Keratinocyte (primary cell): ENCODE data around the gene EPHB2. TPM values are rescaled to one million over a fixed set of nuclear protein-coding genes. Genes with fewer than 3 reads are reported as not detected.

Experiments used
- DNase-seq: peaks from one replicate; pipeline ENCODE4 v3.0.0-alpha.2; 2011; ENCODE audit warnings: low read depth, missing footprints, low spot score
- FAIRE-seq: peaks from 2 replicates; lab custom pipeline; 2011; peaks lifted over from hg19 to GRCh38; lab: Jason Lieb, UNC
- H2AFZ ChIP-seq: 2 replicates; pipeline ENCODE4 v1.6.0; 2012; ENCODE audit warnings: low read length, control low read depth, inconsistent platforms; ENCODE audit not compliant: control insufficient read depth
- H3K27ac ChIP-seq: 2 replicates; pipeline ENCODE4 v1.5.1; 2011; ENCODE audit warnings: low read length; ENCODE audit not compliant: control insufficient read depth, insufficient read depth
- H3K27me3 ChIP-seq: 3 replicates; pipeline ENCODE4 v1.6.0; 2011; ENCODE audit warnings: low read length; ENCODE audit not compliant: control insufficient read depth, insufficient read depth; ENCODE audit errors: extremely low read depth
- H3K36me3 ChIP-seq, 2 experiments: 2 replicates in 1 of 2; 3 replicates in 1 of 2; pipeline ENCODE4 v1.5.1; 2011; ENCODE audit warnings: low read length in 2 of 2, mild to moderate bottlenecking in 1 of 2; ENCODE audit not compliant: control insufficient read depth in 2 of 2, insufficient read depth in 2 of 2; ENCODE audit errors: extremely low read depth in 1 of 2
- H3K4me1 ChIP-seq: 3 replicates; pipeline ENCODE4 v1.5.1; 2011; ENCODE audit warnings: low read length; ENCODE audit not compliant: control insufficient read depth, insufficient read depth; ENCODE audit errors: extremely low read depth
- H3K4me2 ChIP-seq: 3 replicates; pipeline ENCODE4 v1.6.0; 2011; ENCODE audit warnings: low read depth, low read length; ENCODE audit not compliant: control insufficient read depth, insufficient read depth; ENCODE audit errors: extremely low read depth
- H3K4me3 ChIP-seq, 3 experiments: fragments of 200-600 bp in 1 of 3; sonication (generic) in 1 of 3; 2 replicates in 2 of 3; 3 replicates in 1 of 3; pipeline ENCODE4 v1.5.1; 2011 to 2016; ENCODE audit warnings: low read length in 3 of 3, mild to moderate bottlenecking in 3 of 3, control low read depth in 2 of 3, inconsistent platforms in 1 of 3, low read depth in 1 of 3, mixed read lengths in 1 of 3, mixed run types in 1 of 3, moderate library complexity in 1 of 3; ENCODE audit not compliant: control insufficient read depth in 2 of 3, insufficient read depth in 2 of 3; ENCODE audit errors: extremely low read depth in 1 of 3
- H3K79me2 ChIP-seq: 2 replicates; pipeline ENCODE4 v1.6.0; 2012; ENCODE audit warnings: low read length; ENCODE audit not compliant: control insufficient read depth, insufficient read depth
- H3K9ac ChIP-seq: 3 replicates; pipeline ENCODE4 v1.6.0; 2011; ENCODE audit warnings: low read length; ENCODE audit not compliant: control insufficient read depth, insufficient read depth; ENCODE audit errors: extremely low read depth
- H3K9me1 ChIP-seq: 3 replicates; pipeline ENCODE4 v1.6.0; 2011; ENCODE audit warnings: low read length; ENCODE audit not compliant: control insufficient read depth, insufficient read depth; ENCODE audit errors: extremely low read depth
- H3K9me3 ChIP-seq: 2 replicates; pipeline ENCODE4 v1.5.1; 2012; ENCODE audit warnings: low read depth, low read length; ENCODE audit not compliant: control insufficient read depth
- H4K20me1 ChIP-seq: 3 replicates; pipeline ENCODE4 v1.6.0; 2011; ENCODE audit warnings: low read length; ENCODE audit not compliant: control insufficient read depth, insufficient read depth; ENCODE audit errors: extremely low read depth
- CTCF ChIP-seq, 3 experiments: IDR thresholded peaks in 1 of 3; conservative IDR thresholded peaks in 1 of 3; optimal IDR thresholded peaks in 1 of 3; 2 replicates in 2 of 3; 3 replicates in 1 of 3; pipeline versions ENCODE3 to v1.5.1; 2011; ENCODE audit warnings: low read length in 3 of 3, mild to moderate bottlenecking in 3 of 3, moderate library complexity in 2 of 3, control low read depth in 1 of 3, inconsistent platforms in 1 of 3; ENCODE audit not compliant: insufficient read depth in 2 of 3; ENCODE audit errors: extremely low read depth in 1 of 3
- EZH2 ChIP-seq: IDR thresholded peaks from one replicate; pipeline ENCODE4 v1.6.1; 2012; ENCODE audit warnings: inconsistent platforms, mild to moderate bottlenecking, low read length, moderate library complexity
- dilution Hi-C: fragments of 300-500 bp; cut with MboI; formaldehyde crosslinking; loops from one replicate; pipeline ENCODE4 v1.7.0; 2020; ENCODE audit warnings: low sequenced_read_pairs; ENCODE audit not compliant: extremely low pct_ligation_motif_present
- polyA plus RNA-seq, 5 experiments: library from polyadenylated mRNA; depleted of rRNA in 3 of 5; stranded (reverse) in 3 of 5; stranded (forward) in 1 of 5; unstranded in 1 of 5; fragments of >200 nt; gene quantifications; 1 replicate in 1 of 5; 2 replicates in 3 of 5; 3 replicates in 1 of 5; pipeline versions ENCODE4 v1.2.1 to v1.2.3, GENCODE V29; 2011 to 2012; ENCODE audit warnings: missing spikeins in 2 of 5, low read depth in 1 of 5, low replicate concordance in 1 of 5

EPHB2 gene
- polyA plus RNA-seq, 1 donor (not counting 4 experiments of a cell fraction or from before 2014, with no cell fraction given): 0.10 TPM

- FAIRE-seq (no peak), DNase-seq (no peak)
- no peaks in the 10 kb centered on the region for H3K9me1 ChIP-seq
- no peaks in the 10 kb centered on the region for H3K9me3 ChIP-seq
- H3K4me2 ChIP-seq: no peak overlapping the region
- dilution Hi-C loops: no loop called here
- H2AFZ ChIP-seq: no peak overlapping the region
- no peaks in the 10 kb centered on the region for H3K36me3 ChIP-seq
- H3K27ac ChIP-seq: no peak overlapping the region
- peaks cover 3% of the 10 kb centered on the region for H3K4me1 ChIP-seq
- no peak overlapping the region for H3K9ac ChIP-seq
- H3K4me3 ChIP-seq: no peak overlapping the region
- peaks cover 2% of the 10 kb centered on the region for H3K27me3 ChIP-seq
- TF ChIP-seq CTCF (optimal IDR thresholded peaks at IDR 0.05 in 1 of 3, IDR thresholded peaks at IDR 0.05 in 1 of 3, conservative IDR thresholded peaks at IDR 0.05 in 1 of 3; ENCODE audit: extremely low read depth in 1 of 3, insufficient read depth in 2 of 3, low read length in 3 of 3): no peak
- no peak for TF ChIP-seq EZH2
- no peaks in the 10 kb centered on the region for H3K79me2 ChIP-seq
- H4K20me1 ChIP-seq: no peaks in the 10 kb centered on the region
Observed at GRCh38 chr1:22741118-22741517, 30.5 kb downstream of the EPHB2 start.

- TF ChIP-seq CTCF (optimal IDR thresholded peaks at IDR 0.05 in 1 of 3, IDR thresholded peaks at IDR 0.05 in 1 of 3, conservative IDR thresholded peaks at IDR 0.05 in 1 of 3; ENCODE audit: extremely low read depth in 1 of 3, insufficient read depth in 2 of 3, low read length in 3 of 3) (no peak), EZH2 (no peak)
- H3K79me2 ChIP-seq: no peaks in the 10 kb centered on the region
- H3K4me3 ChIP-seq: no peak overlapping the region
- no peak overlapping the region for H3K9ac ChIP-seq
- peaks cover 2% of the 10 kb centered on the region for H3K27me3 ChIP-seq
- FAIRE-seq (peak; percentile 52), DNase-seq (no peak)
- H3K36me3 ChIP-seq: no peaks in the 10 kb centered on the region
- peaks cover 34% of the 10 kb centered on the region for H3K4me1 ChIP-seq
- no peak overlapping the region for H3K4me2 ChIP-seq
- H2AFZ ChIP-seq: no peak overlapping the region
- dilution Hi-C loops: no loop called here
- no peaks in the 10 kb centered on the region for H4K20me1 ChIP-seq
- no peaks in the 10 kb centered on the region for H3K9me1 ChIP-seq
- no peaks in the 10 kb centered on the region for H3K9me3 ChIP-seq
- no peak overlapping the region for H3K27ac ChIP-seq
Observed at GRCh38 chr1:22745669-22746585, 35.3 kb downstream of the EPHB2 start.
